Mesendoderm (in vitro differentiated cells): ENCODE results near the gene PDE4D.

Experiments used
- DNase-seq: peaks from one replicate; pipeline ENCODE4 v3.0.0; 2013
- H2AK5ac ChIP-seq: 2 replicates; pipeline ENCODE4 v1.6.1; 2013; ENCODE audit warnings: low read length, inconsistent platforms
- H2BK120ac ChIP-seq: 2 replicates; pipeline ENCODE4 v1.6.1; 2013; ENCODE audit warnings: low read depth, mild to moderate bottlenecking, low read length, moderate library complexity, mixed read lengths
- H2BK15ac ChIP-seq: replicated peaks from 2 replicates; pipeline ENCODE4 v1.6.1; 2013; ENCODE audit warnings: low read depth, mild to moderate bottlenecking, moderate library complexity
- H2BK5ac ChIP-seq: 2 replicates; pipeline ENCODE4 v1.6.1; 2013; ENCODE audit warnings: low read length, inconsistent platforms
- H3K18ac ChIP-seq: 2 replicates; pipeline ENCODE4 v1.6.1; 2013; ENCODE audit warnings: mild to moderate bottlenecking, low read length, mixed read lengths
- H3K23ac ChIP-seq: one replicate; pipeline ENCODE4 v1.6.1; 2013; ENCODE audit warnings: low read length
- H3K27ac ChIP-seq: 2 replicates; pipeline ENCODE4 v1.5.1; 2013; ENCODE audit warnings: low read depth, mild to moderate bottlenecking, inconsistent platforms, low read length, moderate library complexity
- H3K27me3 ChIP-seq: 2 replicates; pipeline ENCODE4 v1.6.1; 2013; ENCODE audit warnings: low read length, control low read depth, mild to moderate bottlenecking, inconsistent platforms; ENCODE audit not compliant: insufficient read depth, poor library complexity
- H3K36me3 ChIP-seq: 2 replicates; pipeline ENCODE4 v1.6.1; 2013; ENCODE audit warnings: low read length, inconsistent platforms; ENCODE audit not compliant: control insufficient read depth, insufficient read depth
- H3K4ac ChIP-seq: one replicate; pipeline ENCODE4 v1.6.1; 2013; ENCODE audit warnings: low read depth, mild to moderate bottlenecking, low read length, moderate library complexity
- H3K4me1 ChIP-seq: 2 replicates; pipeline ENCODE4 v1.6.1; 2013; ENCODE audit warnings: low read depth, low read length, inconsistent platforms; ENCODE audit not compliant: control insufficient read depth
- H3K4me2 ChIP-seq: 2 replicates; pipeline ENCODE4 v1.6.1; 2013; ENCODE audit warnings: low read length
- H3K4me3 ChIP-seq: 2 replicates; pipeline ENCODE4 v1.5.1; 2013; ENCODE audit warnings: mild to moderate bottlenecking, low read length
- H3K56ac ChIP-seq: one replicate; pipeline ENCODE4 v1.6.1; 2013; ENCODE audit warnings: low read length
- H3K79me1 ChIP-seq: 2 replicates; pipeline ENCODE4 v1.6.1; 2013; ENCODE audit warnings: low read length, inconsistent platforms
- H3K79me2 ChIP-seq: 2 replicates; pipeline ENCODE4 v1.6.1; 2013; ENCODE audit warnings: mild to moderate bottlenecking, low read length; ENCODE audit not compliant: control insufficient read depth, insufficient read depth
- H3K9ac ChIP-seq: 2 replicates; pipeline ENCODE4 v1.6.1; 2013; ENCODE audit warnings: low read length, inconsistent platforms
- H4K5ac ChIP-seq: one replicate; pipeline ENCODE4 v1.6.1; 2013; ENCODE audit warnings: low read length
- H4K8ac ChIP-seq: one replicate; pipeline ENCODE4 v1.6.1; 2013; ENCODE audit warnings: low read depth, mild to moderate bottlenecking, control low read depth, low read length, moderate library complexity
- WGBS: extraction: QIAGEN DNeasy Blood & Tissue Kit; methylation state at CpG from one replicate; pipeline ENCODE4 v1.1.7; 2013; ENCODE audit warnings: low lambda C conversion rate, missing lambda C conversion rate; ENCODE audit not compliant: insufficient coverage; ENCODE audit errors: extremely low coverage; 5-methylcytosine and 5-hydroxymethylcytosine counted together

PDE4D gene

GRCh38 chr5:59460368-59461153, 433.0 kb downstream of the PDE4D start:
- WGBS = no CpG with 5 or more reads among the region's 4 CpGs
- no peak overlapping the region for H2BK120ac ChIP-seq

GRCh38 chr5:59458966-59459729, 434.4 kb downstream of the PDE4D start:
- Histone ChIP-seq H3K4me3 (no peak overlapping the region), H3K9ac (no peak overlapping the region), H2BK5ac (no peak overlapping the region), H3K23ac (no peak overlapping the region), H2BK120ac (no peak overlapping the region), H3K27ac (no peak overlapping the region), H3K56ac (no peak overlapping the region), H2AK5ac (no peak overlapping the region), H3K79me2 (no peaks in the 10 kb centered on the region), H3K79me1 (no peaks in the 10 kb centered on the region), H2BK15ac (peak overlapping the region; percentile 45), H3K4ac (no peak overlapping the region), H3K4me2 (no peak overlapping the region), H3K18ac (no peak overlapping the region), H4K8ac (no peak overlapping the region), H4K5ac (no peak overlapping the region), H3K27me3 (no peaks in the 10 kb centered on the region), H3K36me3 (no peaks in the 10 kb centered on the region), H3K4me1 (peaks cover 3% of the 10 kb centered on the region)
- no peak for DNase-seq
- 100% methylated on average over 1 of the region's 3 CpGs for WGBS

More at GRCh38 chr5:59460368-59461153, 433.0 kb downstream of the PDE4D start:
- H3K4me1 ChIP-seq = peaks cover 3% of the 10 kb centered on the region
- H3K9ac ChIP-seq = no peak overlapping the region
- H4K8ac ChIP-seq = no peak overlapping the region
- H2BK5ac ChIP-seq = no peak overlapping the region
- no peak overlapping the region for H3K4ac ChIP-seq
- H3K4me2 ChIP-seq = no peak overlapping the region
- no peaks in the 10 kb centered on the region for H3K79me2 ChIP-seq
- peak; percentile 26 for DNase-seq
- no peak overlapping the region for H3K27ac ChIP-seq
- H3K18ac ChIP-seq = no peak overlapping the region
- H2AK5ac ChIP-seq = peak overlapping the region; percentile 51
- no peaks in the 10 kb centered on the region for H3K27me3 ChIP-seq
- H3K36me3 ChIP-seq = no peaks in the 10 kb centered on the region
- peak overlapping the region; percentile 94 for H3K23ac ChIP-seq
- no peaks in the 10 kb centered on the region for H3K79me1 ChIP-seq
- no peak overlapping the region for H3K56ac ChIP-seq
- H2BK15ac ChIP-seq = no peak overlapping the region
- no peak overlapping the region for H3K4me3 ChIP-seq
- no peak overlapping the region for H4K5ac ChIP-seq

GRCh38 chr5:59458321-59458720, 435.2 kb downstream of the PDE4D start:
- Histone ChIP-seq H3K23ac (no peak overlapping the region), H4K8ac (no peak overlapping the region), H3K4ac (no peak overlapping the region), H3K27me3 (no peaks in the 10 kb centered on the region), H2BK15ac (no peak overlapping the region), H2AK5ac (no peak overlapping the region), H3K9ac (no peak overlapping the region), H4K5ac (no peak overlapping the region), H3K4me2 (no peak overlapping the region), H3K18ac (no peak overlapping the region), H3K56ac (no peak overlapping the region), H3K79me1 (no peaks in the 10 kb centered on the region), H3K36me3 (no peaks in the 10 kb centered on the region), H3K27ac (no peak overlapping the region), H3K4me3 (no peak overlapping the region), H2BK120ac (no peak overlapping the region), H3K79me2 (no peaks in the 10 kb centered on the region), H2BK5ac (no peak overlapping the region), H3K4me1 (peaks cover 3% of the 10 kb centered on the region)
- no peak for DNase-seq
- WGBS = no CpG with 5 or more reads among the region's 4 CpGs

GRCh38 chr5:59449905-59450644, 443.5 kb downstream of the PDE4D start:
- Histone ChIP-seq H3K4me3 (no peak overlapping the region), H2AK5ac (no peak overlapping the region)

GRCh38 chr5:59446356-59446755, 447.2 kb downstream of the PDE4D start:
- no peak for DNase-seq

More at GRCh38 chr5:59449905-59450644, 443.5 kb downstream of the PDE4D start:
- no peak overlapping the region for H3K23ac ChIP-seq
- H3K9ac ChIP-seq = no peak overlapping the region
- no peaks in the 10 kb centered on the region for H3K36me3 ChIP-seq
- H2BK15ac ChIP-seq = no peak overlapping the region
- peak; percentile 20 for DNase-seq
- H3K27ac ChIP-seq = no peak overlapping the region
- H3K4ac ChIP-seq = no peak overlapping the region
- no peak overlapping the region for H3K18ac ChIP-seq
- no peaks in the 10 kb centered on the region for H3K79me1 ChIP-seq
- no peaks in the 10 kb centered on the region for H3K79me2 ChIP-seq
- 100% methylated on average over 1 of the region's 3 CpGs for WGBS
- H4K5ac ChIP-seq = no peak overlapping the region
- H3K4me1 ChIP-seq = no peaks in the 10 kb centered on the region
- no peak overlapping the region for H2BK5ac ChIP-seq
- H2BK120ac ChIP-seq = no peak overlapping the region
- no peak overlapping the region for H3K4me2 ChIP-seq
- H3K27me3 ChIP-seq = no peaks in the 10 kb centered on the region
- H3K56ac ChIP-seq = no peak overlapping the region
- H4K8ac ChIP-seq = no peak overlapping the region

More at GRCh38 chr5:59446356-59446755, 447.2 kb downstream of the PDE4D start:
- no peak overlapping the region for H3K18ac ChIP-seq
- H3K4me2 ChIP-seq = no peak overlapping the region
- no peak overlapping the region for H2BK120ac ChIP-seq
- no peak overlapping the region for H4K5ac ChIP-seq
- no peak overlapping the region for H3K23ac ChIP-seq
- H3K4me3 ChIP-seq = no peak overlapping the region
- H3K56ac ChIP-seq = no peak overlapping the region
- no peaks in the 10 kb centered on the region for H3K79me2 ChIP-seq
- WGBS = no CpG with 5 or more reads among the region's 2 CpGs
- no peak overlapping the region for H2BK15ac ChIP-seq
- no peaks in the 10 kb centered on the region for H3K27me3 ChIP-seq
- H3K27ac ChIP-seq = no peak overlapping the region
- no peaks in the 10 kb centered on the region for H3K4me1 ChIP-seq
- H2BK5ac ChIP-seq = no peak overlapping the region
- H3K79me1 ChIP-seq = no peaks in the 10 kb centered on the region
- H3K9ac ChIP-seq = no peak overlapping the region
- H3K4ac ChIP-seq = no peak overlapping the region
- H2AK5ac ChIP-seq = no peak overlapping the region
- H4K8ac ChIP-seq = no peak overlapping the region
- no peaks in the 10 kb centered on the region for H3K36me3 ChIP-seq
